Transverse colon (tissue), 4 donors: ENCODE data around the gene UXT.

ENCODE experiments used
- POLR2A ChIP-seq: fragments of 450-650 bp; IDR thresholded peaks from one replicate; pipeline ENCODE4 v1.6.1; 2016; ENCODE audit warnings: antibody characterized with exemption, mild to moderate bottlenecking, moderate library complexity
- POLR2AphosphoS5 ChIP-seq, 3 donors: sonication (generic); formaldehyde crosslinking; IDR thresholded peaks; one replicate each; pipeline ENCODE4 v1.6.1; 2016; ENCODE audit warnings: antibody characterized with exemption in 3 of 3
- TF ChIP-seq, protein P1 (sequence below), 5 experiments: fragments of 200-600 bp in 3 of 5; fragments of 450-650 bp in 2 of 5; sonication (generic) in 3 of 5; IDR thresholded peaks; 1 replicate in 2 of 5; 2 replicates in 3 of 5; pipeline ENCODE4 v1.5.1; 2016 to 2017; ENCODE audit warnings: antibody characterized with exemption in 5 of 5, inconsistent platforms in 3 of 5, mild to moderate bottlenecking in 2 of 5, moderate library complexity in 1 of 5

DNA sequence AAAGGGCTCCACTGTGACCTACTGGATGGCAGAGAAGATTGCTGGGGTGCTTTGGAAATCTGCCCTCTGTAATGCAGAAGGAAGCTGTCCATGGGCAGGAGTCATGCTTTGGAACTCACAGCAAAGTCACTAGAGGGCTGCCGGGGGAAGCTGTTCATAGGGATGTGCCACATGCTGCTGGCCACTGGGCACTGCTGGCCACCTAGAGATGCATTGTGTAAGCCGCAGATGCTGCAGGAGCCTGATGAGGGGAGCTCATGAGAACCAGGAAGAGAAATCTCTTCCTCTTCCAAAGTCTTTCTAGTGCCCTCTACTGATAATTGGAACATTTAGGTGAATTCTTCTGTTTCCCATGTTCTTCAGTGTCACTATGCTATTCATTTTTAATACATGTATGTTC lies 31.2 kb upstream of the UXT start:
- no peak for TF ChIP-seq POLR2A
- TF ChIP-seq, protein P1, sequence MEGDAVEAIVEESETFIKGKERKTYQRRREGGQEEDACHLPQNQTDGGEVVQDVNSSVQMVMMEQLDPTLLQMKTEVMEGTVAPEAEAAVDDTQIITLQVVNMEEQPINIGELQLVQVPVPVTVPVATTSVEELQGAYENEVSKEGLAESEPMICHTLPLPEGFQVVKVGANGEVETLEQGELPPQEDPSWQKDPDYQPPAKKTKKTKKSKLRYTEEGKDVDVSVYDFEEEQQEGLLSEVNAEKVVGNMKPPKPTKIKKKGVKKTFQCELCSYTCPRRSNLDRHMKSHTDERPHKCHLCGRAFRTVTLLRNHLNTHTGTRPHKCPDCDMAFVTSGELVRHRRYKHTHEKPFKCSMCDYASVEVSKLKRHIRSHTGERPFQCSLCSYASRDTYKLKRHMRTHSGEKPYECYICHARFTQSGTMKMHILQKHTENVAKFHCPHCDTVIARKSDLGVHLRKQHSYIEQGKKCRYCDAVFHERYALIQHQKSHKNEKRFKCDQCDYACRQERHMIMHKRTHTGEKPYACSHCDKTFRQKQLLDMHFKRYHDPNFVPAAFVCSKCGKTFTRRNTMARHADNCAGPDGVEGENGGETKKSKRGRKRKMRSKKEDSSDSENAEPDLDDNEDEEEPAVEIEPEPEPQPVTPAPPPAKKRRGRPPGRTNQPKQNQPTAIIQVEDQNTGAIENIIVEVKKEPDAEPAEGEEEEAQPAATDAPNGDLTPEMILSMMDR (IDR thresholded peaks at IDR 0.05), result no peak
- no peak for TF ChIP-seq POLR2AphosphoS5 (IDR thresholded peaks at IDR 0.05)
